GM18951 (cell line): ENCODE measurements around the gene ADAT1.

Source experiments
- POLR2A ChIP-seq: IDR thresholded peaks from 4 replicates; pipeline ENCODE4 v1.6.1; 2011; ENCODE audit warnings: mild to moderate bottlenecking; ENCODE audit not compliant: insufficient read length, insufficient read depth; ENCODE audit errors: extremely low read depth
- in situ Hi-C: fragments of 300-500 bp; cut with MboI; formaldehyde crosslinking; loops from one replicate; pipeline ENCODE4 v1.12.0; 2022; ENCODE audit warnings: low sequenced_read_pairs, mixed read lengths, inconsistent platforms; ENCODE audit not compliant: unreplicated experiment

Gene ADAT1

GRCh38 chr16:75555707-75556430 lies 67.2 kb downstream of the ADAT1 start, which contains the start of gene TMEM231:
Gene TMEM231, minus strand, starts transcription at chr16:75556252. Its CDS starts 43 bp downstream, at chr16:75556209.
- peak; percentile 36 for TF ChIP-seq POLR2A
- in situ Hi-C loops: no loop called here

GRCh38 chr16:75555213-75555706 lies 67.8 kb downstream of the ADAT1 start:
- peak; percentile 34 for TF ChIP-seq POLR2A
- in situ Hi-C loops: no loop called here

GRCh38 chr16:75552951-75553350 lies 70.1 kb downstream of the ADAT1 start:
- TF ChIP-seq POLR2A: no peak
- in situ Hi-C loops: no loop called here

GRCh38 chr16:75550211-75550662 lies 72.8 kb downstream of the ADAT1 start:
- TF ChIP-seq POLR2A: no peak
- in situ Hi-C loops: no loop called here
